KG1 (cell line): ENCODE results near the gene COL4A6.

Experiments
- DNase-seq: peaks from one replicate; lab custom pipeline; 2025; lab: John Stamatoyannopoulos, UW

The COL4A6 gene

DNA sequence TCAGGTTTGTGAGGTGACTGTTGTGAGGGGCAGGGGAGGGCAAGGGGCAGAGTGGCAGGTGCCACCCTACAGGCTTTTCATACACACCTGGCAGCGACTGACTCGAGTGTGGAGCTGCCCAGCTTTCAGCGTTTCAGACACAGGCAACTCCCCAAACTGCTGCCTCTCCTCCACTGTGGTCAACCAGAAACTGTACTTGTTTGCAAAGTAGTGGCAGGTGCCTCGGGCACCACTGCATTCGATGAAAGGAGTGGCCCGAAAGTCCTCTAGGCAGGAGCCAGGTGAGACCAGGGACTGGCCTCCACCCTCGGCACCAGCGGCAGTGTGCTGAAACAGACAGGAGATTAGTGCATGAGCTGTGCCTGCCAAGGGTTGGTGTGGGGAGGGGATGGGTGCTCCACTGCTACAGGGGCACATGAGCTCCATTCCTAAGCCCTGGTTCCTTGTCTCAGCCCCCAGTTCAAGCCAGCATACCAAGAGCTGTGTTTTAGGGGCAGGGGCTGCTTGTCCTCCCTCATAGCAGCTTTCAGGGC is 281.2 kb downstream of the COL4A6 start:
- DNase-seq = no peak

DNA sequence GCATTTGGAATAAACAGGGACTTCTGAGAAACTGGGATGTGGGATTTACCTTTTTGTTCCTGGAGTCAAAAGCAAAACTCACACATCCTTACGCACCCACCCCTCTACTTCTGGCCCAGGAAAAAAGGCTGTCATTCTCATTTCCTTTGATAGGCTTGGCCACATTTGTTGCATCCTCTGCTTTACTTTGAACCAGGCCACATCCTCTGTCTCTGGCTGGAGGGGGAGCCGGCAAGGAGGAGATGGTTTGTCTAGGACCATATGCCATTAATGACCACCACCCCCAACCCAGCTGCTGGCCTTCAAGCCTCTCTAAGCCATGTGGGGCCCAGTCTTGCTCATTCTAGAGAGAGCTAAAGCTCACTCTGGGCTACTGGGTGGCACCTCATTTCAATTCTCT is 282.1 kb downstream of the COL4A6 start:
- DNase-seq = no peak

DNA sequence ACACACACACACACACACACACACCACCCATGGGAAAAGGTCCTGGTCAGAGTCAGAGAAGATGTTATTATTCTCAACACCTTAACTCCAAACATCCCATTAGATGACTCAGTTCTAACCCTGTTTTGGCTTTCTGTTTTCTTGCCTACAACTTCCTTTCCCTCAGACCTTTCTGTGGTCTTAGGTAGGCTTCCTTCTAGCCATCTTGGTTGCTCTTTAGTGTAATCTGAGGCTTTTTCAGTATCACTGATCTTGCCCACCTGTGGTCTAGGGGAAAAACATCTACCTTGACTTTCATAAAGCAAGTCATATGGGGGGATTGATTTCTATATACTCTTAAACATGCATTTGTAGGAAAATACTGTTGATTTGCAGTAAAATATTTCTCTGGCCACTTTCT is 289.7 kb downstream of the COL4A6 start:
- no peak for DNase-seq

DNA sequence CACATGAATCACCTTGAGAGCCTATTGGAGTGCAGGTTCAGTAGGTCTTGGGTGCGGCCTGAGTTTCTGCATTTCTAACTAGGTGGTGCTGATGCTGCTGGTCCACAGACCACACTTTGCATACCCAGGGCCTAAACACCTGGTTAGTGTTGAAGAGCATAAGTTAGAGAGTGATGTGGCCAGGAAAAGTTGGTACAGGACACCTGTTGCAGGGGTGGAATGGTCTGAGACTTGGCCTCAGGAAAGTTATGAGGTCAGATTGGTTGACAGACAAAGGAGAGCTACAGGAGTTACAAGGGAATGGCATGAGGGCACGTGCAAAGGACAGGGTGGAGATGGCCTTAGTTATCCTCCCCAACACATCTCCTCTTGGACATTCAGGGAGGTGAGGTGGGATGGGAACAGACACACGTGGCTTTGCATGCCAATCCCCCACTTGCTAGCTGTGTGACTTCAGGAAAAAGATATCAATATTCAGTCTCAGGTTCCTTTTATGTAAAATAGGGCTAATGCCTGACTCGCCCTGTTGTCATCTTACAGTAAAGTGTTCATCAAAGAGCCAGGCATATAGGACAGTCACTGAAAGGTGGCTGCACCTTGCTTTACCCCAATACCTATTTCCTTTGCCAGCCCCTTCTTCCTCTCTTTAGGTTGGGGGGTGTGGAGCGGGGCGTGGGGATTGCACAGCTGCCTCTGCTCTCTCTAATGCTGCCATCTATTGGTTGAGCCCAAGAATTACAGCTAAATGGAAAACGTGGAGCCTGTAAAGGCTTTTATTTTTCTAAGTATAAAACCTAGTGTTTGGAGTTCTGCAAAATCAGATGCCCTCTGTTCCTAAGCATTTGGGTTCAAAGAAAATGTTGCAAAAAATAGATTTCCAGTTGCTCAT is 299.2 kb downstream of the COL4A6 start:
- no peak for DNase-seq

DNA sequence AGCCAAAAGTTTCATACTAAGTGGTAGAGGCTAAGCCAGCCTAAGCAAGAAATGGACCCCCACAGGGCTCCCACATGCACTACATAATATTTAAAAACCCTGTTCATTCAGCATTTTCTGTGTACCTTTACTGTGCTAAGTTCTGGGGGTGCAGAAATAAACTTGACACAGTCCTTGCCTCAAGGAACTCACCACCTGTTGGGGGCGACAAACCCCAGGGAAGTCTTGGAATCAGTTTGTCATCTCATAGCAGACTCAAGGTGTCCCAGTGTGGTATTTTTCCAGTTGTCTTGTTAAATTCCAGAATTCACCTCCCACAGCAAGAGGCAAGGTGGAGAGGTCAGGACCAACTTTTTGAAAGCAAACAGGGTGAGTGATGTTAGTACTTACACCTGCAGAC is 303.5 kb downstream of the COL4A6 start:
- DNase-seq = no peak

DNA sequence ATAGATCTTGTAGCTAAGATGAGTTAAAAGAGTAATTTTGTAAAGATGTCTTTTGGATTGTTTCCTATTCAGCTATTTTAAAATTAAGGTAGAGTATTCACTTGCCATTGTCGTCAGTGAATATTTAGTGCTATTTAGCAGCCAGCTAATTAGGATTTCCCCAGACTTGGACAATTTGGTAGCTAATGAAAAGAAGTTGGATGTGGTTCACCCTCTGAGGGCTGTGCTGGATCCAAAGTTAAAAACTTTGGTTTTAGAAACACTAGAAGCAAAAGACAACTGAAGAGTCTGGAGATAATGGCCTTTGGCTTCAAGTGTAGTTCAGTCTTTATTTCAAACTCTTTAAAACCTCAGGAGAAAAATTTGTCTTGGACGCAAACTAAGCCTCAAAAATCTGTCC is 305.3 kb downstream of the COL4A6 start:
- DNase-seq = no peak

DNA sequence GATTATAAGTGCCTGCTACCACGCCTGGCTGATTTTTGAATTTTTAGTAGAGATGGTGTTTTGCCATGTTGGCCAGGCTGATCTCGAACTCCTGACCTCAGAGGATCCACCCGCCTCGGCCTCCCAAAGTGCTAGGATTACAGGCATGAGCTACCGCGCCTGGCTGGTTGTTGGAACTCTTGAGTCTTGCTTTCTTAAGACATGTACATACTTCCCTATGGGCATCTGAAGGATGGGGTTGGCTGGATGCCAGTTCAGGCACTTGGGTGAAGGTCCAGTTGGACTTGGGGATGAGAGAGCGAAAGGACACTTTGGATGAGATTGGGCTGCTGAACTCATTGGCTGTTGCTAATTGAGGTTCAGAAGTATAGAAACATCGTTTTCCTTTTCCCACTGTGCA is 306.2 kb downstream of the COL4A6 start:
- DNase-seq = no peak

DNA sequence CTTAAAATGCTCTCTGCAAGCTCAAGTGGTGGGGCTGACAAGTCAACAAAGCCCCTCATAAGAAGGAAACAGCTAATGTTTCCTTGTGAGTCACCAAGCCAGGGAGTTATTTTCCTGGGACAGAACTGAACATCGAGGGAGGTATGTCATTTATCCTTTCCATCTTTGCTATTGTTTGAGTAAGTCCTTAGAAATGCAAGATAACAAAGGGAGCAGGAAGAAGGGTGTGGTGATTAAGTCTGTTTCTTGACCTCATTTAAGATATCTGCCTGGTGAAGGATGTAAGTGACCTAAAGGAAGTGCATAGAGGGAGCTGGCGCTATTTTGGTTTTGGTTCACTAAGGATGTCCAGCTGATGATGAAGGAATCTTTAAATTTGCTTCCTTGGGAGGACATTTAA is 306.8 kb downstream of the COL4A6 start:
- DNase-seq = no peak

DNA sequence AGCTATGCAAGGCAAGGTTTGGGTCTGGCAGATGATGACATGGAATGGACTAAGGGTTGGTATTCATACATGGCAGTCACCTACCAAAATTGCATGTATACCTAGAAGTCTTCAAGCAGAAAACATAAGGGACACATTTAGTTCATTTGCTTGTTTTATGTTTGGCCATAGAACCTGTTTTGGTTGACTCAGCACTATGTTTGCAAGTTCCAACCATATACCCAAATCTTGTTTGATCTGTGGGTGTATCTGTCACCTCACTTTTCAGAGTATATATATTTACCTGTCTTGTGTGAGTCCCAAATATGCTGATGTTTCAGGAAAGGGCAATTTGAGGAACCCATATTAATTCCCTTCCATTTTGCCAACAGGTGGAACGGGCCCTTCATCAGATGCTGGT is 307.3 kb downstream of the COL4A6 start:
- DNase-seq = no peak

DNA sequence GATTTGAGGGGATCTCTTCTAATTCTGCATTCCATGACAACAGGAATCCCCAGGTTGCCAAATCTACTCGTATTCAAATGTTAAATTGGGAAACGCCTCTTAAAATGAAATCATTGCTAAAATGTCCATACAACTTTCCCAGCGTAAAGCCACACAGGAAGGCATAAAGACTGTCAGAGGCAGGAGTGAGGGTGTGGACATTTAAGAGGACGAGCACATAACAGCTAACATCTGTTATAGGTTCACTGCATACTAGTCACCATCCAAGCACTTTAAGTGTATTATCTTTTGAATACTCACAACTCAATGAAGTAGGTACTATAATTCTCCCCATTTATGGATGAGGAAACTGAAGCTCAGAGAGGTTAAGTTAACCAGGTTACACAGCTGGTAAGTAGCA is 311.1 kb downstream of the COL4A6 start:
- DNase-seq = no peak

DNA sequence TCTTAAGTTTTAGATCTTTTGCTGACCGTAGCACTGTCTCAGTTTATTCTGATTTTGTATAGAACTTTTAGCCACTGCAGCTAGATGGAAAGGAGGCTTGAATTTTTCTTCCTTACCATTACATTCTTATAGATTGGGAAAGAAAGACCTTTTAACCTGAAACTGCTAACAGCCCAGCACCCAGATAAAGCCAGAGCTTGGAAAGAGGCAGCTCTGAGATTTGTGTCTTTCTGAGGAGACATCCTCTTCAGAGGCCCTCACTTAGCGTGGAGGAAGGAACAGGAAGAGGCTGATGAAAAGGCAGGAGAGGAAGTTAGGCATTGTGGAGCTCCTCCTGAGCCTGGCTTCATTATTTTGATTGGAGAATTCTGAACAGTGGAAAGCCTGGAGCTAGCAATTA is 311.6 kb downstream of the COL4A6 start:
- no peak for DNase-seq

DNA sequence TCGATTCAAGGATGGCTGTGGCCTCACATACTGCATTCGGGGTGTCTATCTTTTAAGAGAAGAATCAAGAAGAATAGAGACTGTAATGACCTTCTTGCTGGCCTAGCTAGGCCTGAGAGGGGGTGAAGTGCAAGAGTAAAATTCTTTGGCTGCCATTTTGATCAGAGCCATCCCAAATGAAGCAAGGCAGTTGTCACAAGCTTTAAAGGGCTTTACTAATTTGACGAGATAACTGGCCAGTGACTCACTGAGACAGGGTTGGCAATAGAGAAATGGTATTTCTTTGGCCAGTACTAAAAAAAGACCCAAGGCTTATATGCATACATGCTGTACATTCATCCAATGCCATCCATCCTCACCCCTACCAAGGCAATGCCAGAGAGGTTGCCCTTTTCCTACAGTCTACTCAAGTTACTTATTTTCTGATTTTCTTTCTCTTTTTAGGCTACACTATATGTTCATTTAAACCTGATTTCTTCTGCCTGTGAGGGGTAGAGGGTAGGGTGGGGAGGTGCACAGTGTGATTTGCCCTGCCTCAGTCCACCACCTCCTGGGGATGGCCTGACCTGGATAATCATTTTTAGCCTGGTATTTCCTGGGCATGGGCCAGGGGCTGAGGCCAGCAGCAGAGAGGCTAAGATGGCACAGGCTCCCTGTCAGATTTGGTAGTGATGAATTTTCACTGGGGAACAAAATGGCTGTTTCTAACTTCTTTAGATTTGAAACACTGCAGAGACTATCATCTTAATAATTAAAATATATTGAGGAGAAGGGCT is 314.4 kb downstream of the COL4A6 start:
- DNase-seq = no peak

DNA sequence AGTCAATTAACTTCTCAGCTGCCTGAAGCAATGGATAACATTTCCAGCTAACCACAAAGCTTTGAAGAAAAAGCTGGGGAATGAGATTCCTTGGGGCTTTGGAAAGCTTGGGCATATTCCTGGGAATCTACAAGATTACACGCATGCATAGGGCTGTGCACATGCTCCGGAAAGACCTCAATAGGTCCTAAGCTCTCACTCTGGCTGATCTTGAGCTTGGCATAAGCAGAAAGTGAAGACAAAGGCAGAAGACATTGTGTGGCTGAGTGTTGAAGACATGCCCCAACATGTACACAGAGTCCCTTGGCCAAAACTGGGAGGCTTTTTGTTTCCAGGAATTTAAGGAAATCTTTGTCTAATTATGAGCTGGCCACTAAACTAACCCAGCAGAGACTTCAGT is 315.5 kb downstream of the COL4A6 start:
- no peak for DNase-seq

DNA sequence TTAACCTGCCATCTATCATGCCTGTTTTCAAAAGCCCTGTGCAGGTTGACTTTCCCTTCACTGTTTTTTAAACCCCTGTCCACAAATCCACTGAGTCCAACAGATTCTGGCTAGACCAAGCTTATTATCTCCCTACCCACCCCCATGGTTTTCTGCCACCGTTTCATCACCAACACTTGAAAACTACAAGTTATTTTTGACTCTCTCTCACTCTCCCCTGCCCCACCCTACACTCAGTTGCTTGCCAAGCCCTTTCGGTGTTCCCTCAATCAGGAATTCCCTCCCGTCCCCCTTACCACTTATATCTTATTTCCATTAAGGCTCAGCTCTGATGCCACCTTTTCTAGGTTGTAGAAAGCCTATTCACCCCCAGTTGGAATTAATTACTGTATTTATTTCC is 316.9 kb downstream of the COL4A6 start:
- no peak for DNase-seq

DNA sequence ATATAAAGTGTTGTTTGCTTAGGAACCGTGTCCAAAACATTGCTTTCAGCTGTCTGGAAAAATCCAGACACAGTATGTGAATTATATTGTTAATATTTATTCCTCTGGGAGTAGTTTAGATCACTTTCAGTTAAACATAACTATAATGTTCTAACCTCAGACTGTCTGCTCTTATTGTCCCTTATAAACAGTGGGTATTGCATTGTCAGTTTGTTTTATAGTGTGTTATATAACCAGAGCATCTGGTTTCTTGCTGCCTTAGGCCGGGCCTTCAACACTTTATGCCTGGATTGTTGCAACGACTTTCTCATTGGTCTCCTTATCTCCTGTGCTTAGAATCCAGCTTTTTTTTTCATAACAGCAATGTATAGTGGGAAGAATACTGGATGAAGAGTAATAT is 320.2 kb downstream of the COL4A6 start:
- DNase-seq = no peak

DNA sequence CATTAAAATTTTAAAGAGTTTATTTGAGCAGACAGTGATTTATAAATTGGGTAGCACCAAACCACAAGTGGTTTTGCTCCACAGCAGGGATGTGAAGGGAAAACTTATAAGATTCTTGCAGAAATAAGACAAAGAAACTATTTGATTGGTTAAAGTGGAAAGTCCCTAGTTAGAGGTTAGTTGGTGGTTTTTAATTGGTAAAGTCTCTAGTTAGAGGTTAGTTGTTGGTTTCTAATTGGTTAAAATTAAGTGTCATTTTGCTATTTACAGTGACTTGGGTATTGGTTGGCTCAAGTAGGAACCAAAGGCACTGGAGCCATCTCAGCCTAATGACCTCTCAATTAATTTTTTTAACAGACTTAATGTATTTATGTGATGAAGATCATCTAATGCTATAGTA is 323.7 kb downstream of the COL4A6 start:
- DNase-seq = no peak
